Panc1 (cell line): ENCODE measurements around the gene CPA1. TPM values are rescaled to one million over a fixed set of nuclear protein-coding genes. Genes with fewer than 3 reads are reported as not detected.

Experiments used
- ATAC-seq: fragments of 200-7000 bp; cut with Tn5 transposase; 2 replicates; pipeline ENCODE4 v1.9.1; 2020; ENCODE audit warnings: mild to moderate bottlenecking, moderate library complexity
- BruUV-seq: library from RNA; stranded (reverse); fragments of 400-500 nt; replicated peaks from 2 replicates; lab custom pipeline; 2021; lab: Mats Ljungman, UMichigan
- CTCF ChIA-PET: fragments of 300-600 bp; sonication (Branson Sonifier 250); formaldehyde crosslinking; loops from one replicate; lab custom pipeline; 2022; ENCODE audit warnings: antibody characterized with exemption; lab: Charles Lee
- POLR2A ChIA-PET: fragments of 300-600 bp; sonication (Branson Sonifier 250); formaldehyde crosslinking; loops from one replicate; lab custom pipeline; 2022; ENCODE audit warnings: antibody characterized with exemption; lab: Charles Lee
- DNase-seq: peaks from one replicate; pipeline ENCODE4 v3.0.0-alpha.2; 2010; ENCODE audit warnings: low read depth, low spot score
- H3K27ac ChIP-seq: 2 replicates; pipeline ENCODE4 v1.5.1; 2011; ENCODE audit warnings: mild to moderate bottlenecking, low read length, inconsistent platforms
- H3K27me3 ChIP-seq: fragments of 200-500 bp; sonication (Bioruptor generic); 2 replicates; pipeline ENCODE4 v1.6.0; 2014; ENCODE audit warnings: low read length, inconsistent platforms; ENCODE audit not compliant: control insufficient read depth, insufficient read depth
- H3K36me3 ChIP-seq: fragments of 200-500 bp; sonication (Bioruptor generic); 2 replicates; pipeline ENCODE4 v1.5.1; 2014; ENCODE audit warnings: inconsistent platforms, mild to moderate bottlenecking, low read length, moderate library complexity; ENCODE audit not compliant: control insufficient read depth, insufficient read depth
- H3K4me1 ChIP-seq: 2 replicates; pipeline ENCODE4 v1.5.1; 2011; ENCODE audit warnings: inconsistent platforms, mild to moderate bottlenecking, low read length, moderate library complexity; ENCODE audit not compliant: control insufficient read depth, insufficient read depth
- H3K4me3 ChIP-seq, 2 experiments: 2 replicates each; pipeline ENCODE4 v1.5.1; 2011 to 2012; ENCODE audit warnings: low read depth in 2 of 2, low read length in 2 of 2, mild to moderate bottlenecking in 2 of 2, inconsistent platforms in 1 of 2, moderate library complexity in 1 of 2
- H3K9me3 ChIP-seq: fragments of 200-500 bp; sonication (Bioruptor generic); 2 replicates; pipeline ENCODE4 v1.5.1; 2014; ENCODE audit warnings: low read depth, mild to moderate bottlenecking, inconsistent platforms, low read length, moderate library complexity; ENCODE audit not compliant: control insufficient read depth, insufficient read depth
- POLR2AphosphoS5 ChIP-seq: IDR thresholded peaks from 2 replicates; pipeline ENCODE4 v1.6.1; 2012; ENCODE audit warnings: mild to moderate bottlenecking, low read depth, low read length, moderate library complexity
- SIN3A ChIP-seq: IDR thresholded peaks from 2 replicates; pipeline ENCODE4 v1.6.1; 2012; ENCODE audit warnings: low read depth, mild to moderate bottlenecking, low read length, moderate library complexity, borderline replicate concordance; ENCODE audit not compliant: insufficient read depth
- TCF7L2 ChIP-seq: IDR thresholded peaks from 2 replicates; pipeline ENCODE4 v1.6.1; 2011; ENCODE audit warnings: mild to moderate bottlenecking, low read depth, low read length, inconsistent platforms
- in situ Hi-C: cut with HindIII; loops from 2 replicates; pipeline ENCODE4 v1.10.0; 2016; ENCODE audit warnings: low sequenced_read_pairs, low pct_unique_long_range_greater_than_20kb
- intact Hi-C: fragments of 100-400 bp; cut with micrococcal nuclease; formaldehyde crosslinking; loops from one replicate; pipeline ENCODE4 v1.10.0; 2022; ENCODE audit not compliant: unreplicated experiment
- total RNA-seq: library from RNA; stranded (reverse); gene quantifications from one replicate; pipeline ENCODE4 v1.2.1, GENCODE V29; 2021; ENCODE audit not compliant: unreplicated experiment
- TF ChIP-seq, protein P1 (sequence below), 2 experiments: IDR thresholded peaks; 2 replicates each; pipeline ENCODE4 v1.6.1; 2011 to 2012; ENCODE audit warnings: low read depth in 2 of 2, control low read depth in 1 of 2, low read length in 1 of 2, mild to moderate bottlenecking in 1 of 2, moderate library complexity in 1 of 2; ENCODE audit not compliant: insufficient read depth in 1 of 2
- TF ChIP-seq, protein P2 (sequence below): fragments of 450-650 bp; IDR thresholded peaks from 2 replicates; pipeline ENCODE4 v1.5.1; 2017; ENCODE audit warnings: mild to moderate bottlenecking

CPA1 gene
- total RNA-seq, 1 experiment from 2014 or later, result 7.6 TPM

DNA sequence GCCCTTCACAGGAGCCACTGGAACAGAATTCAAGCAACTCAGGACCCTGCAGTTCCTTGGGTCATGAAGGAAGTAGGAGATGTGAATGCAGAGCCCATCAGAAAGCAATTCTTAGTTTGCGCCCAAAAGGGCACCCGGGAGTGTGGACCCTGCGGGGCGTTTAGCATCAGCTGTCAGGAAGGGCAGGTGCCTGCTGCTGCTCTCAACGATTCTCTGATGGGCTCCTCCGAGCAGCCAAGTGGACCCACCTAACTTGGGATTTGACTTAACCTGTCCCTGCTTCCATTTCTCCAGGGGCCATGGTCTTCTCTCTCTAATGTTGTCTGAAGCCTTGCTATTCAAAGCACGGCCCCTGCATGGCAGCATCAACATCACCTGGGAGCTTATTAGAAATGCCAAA, 18.6 kb upstream of the CPA1 start:
- Histone ChIP-seq H3K27me3 (no peaks in the 10 kb centered on the region), H3K4me1 (peaks cover 5% of the 10 kb centered on the region), H3K36me3 (no peaks in the 10 kb centered on the region), H3K27ac (no peak overlapping the region), H3K9me3 (peaks cover 10% of the 10 kb centered on the region; the same call in 1 of the 2 replicates), H3K4me3 (no peak overlapping the region)
- no peak for ATAC-seq
- TF ChIP-seq SIN3A (no peak), POLR2AphosphoS5 (no peak), TCF7L2 (no peak)
- TF ChIP-seq, protein P1, sequence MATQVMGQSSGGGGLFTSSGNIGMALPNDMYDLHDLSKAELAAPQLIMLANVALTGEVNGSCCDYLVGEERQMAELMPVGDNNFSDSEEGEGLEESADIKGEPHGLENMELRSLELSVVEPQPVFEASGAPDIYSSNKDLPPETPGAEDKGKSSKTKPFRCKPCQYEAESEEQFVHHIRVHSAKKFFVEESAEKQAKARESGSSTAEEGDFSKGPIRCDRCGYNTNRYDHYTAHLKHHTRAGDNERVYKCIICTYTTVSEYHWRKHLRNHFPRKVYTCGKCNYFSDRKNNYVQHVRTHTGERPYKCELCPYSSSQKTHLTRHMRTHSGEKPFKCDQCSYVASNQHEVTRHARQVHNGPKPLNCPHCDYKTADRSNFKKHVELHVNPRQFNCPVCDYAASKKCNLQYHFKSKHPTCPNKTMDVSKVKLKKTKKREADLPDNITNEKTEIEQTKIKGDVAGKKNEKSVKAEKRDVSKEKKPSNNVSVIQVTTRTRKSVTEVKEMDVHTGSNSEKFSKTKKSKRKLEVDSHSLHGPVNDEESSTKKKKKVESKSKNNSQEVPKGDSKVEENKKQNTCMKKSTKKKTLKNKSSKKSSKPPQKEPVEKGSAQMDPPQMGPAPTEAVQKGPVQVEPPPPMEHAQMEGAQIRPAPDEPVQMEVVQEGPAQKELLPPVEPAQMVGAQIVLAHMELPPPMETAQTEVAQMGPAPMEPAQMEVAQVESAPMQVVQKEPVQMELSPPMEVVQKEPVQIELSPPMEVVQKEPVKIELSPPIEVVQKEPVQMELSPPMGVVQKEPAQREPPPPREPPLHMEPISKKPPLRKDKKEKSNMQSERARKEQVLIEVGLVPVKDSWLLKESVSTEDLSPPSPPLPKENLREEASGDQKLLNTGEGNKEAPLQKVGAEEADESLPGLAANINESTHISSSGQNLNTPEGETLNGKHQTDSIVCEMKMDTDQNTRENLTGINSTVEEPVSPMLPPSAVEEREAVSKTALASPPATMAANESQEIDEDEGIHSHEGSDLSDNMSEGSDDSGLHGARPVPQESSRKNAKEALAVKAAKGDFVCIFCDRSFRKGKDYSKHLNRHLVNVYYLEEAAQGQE (IDR thresholded peaks at IDR 0.05; ENCODE audit: insufficient read depth in 1 of 2, low read depth in 2 of 2, low read length in 1 of 2), result no peak
- TF ChIP-seq, protein P2, sequence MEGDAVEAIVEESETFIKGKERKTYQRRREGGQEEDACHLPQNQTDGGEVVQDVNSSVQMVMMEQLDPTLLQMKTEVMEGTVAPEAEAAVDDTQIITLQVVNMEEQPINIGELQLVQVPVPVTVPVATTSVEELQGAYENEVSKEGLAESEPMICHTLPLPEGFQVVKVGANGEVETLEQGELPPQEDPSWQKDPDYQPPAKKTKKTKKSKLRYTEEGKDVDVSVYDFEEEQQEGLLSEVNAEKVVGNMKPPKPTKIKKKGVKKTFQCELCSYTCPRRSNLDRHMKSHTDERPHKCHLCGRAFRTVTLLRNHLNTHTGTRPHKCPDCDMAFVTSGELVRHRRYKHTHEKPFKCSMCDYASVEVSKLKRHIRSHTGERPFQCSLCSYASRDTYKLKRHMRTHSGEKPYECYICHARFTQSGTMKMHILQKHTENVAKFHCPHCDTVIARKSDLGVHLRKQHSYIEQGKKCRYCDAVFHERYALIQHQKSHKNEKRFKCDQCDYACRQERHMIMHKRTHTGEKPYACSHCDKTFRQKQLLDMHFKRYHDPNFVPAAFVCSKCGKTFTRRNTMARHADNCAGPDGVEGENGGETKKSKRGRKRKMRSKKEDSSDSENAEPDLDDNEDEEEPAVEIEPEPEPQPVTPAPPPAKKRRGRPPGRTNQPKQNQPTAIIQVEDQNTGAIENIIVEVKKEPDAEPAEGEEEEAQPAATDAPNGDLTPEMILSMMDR, result no peak
- in situ Hi-C loops, result no loop called here
- ChIA-PET CTCF (no interaction called here), POLR2A (no interaction called here)
- intact Hi-C loops, result no loop called here
- no TSS peak for BruUV-seq
- no peak for DNase-seq

DNA sequence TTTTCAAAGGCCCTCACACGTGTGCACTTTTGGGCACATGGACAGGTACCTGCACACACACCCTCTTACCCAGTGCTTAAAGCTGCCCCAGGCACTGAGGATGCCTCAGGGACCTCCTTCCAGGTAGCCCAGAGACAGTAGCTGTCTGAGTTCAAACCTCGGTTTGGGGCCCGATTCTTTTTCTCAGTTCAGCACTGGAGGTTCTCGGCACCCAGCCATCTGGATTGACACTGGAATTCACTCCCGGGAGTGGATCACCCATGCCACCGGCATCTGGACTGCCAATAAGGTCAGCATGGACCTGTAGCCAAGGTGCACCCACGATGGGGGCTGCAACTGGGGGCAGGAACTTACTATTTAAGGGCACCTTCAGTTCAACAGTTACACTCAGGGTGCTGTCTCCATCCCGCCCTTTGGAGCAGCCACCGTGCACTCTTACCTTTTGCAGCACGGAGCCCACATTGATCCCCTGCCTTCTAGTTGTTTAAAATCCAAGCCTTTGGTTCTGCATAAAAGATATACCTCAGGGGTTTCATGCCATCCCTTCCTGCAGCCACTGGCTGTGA, 18.0 kb upstream of the CPA1 start:
- ATAC-seq (no peak), DNase-seq (no peak)
- no peak for TF ChIP-seq TCF7L2
- TF ChIP-seq SIN3A, result no peak
- TF ChIP-seq, protein P2, result no peak
- no peak for TF ChIP-seq POLR2AphosphoS5
- TF ChIP-seq, protein P1 (IDR thresholded peaks at IDR 0.05; ENCODE audit: insufficient read depth in 1 of 2, low read depth in 2 of 2, low read length in 1 of 2), result no peak
- Histone ChIP-seq H3K27me3 (no peaks in the 10 kb centered on the region), H3K9me3 (peaks cover 10% of the 10 kb centered on the region; the same call in 1 of the 2 replicates), H3K4me3 (no peak overlapping the region), H3K27ac (no peak overlapping the region), H3K4me1 (no peaks in the 10 kb centered on the region; the same call in 1 of the 2 replicates), H3K36me3 (no peaks in the 10 kb centered on the region)
- BruUV-seq, result no TSS peak
- in situ Hi-C loops (no loop called here), intact Hi-C loops (no loop called here)
- CTCF ChIA-PET, result no interaction called here
- POLR2A ChIA-PET, result no interaction called here
